T47D (cell line): ENCODE measurements around the gene DIS3L2.

Experiments used
- DNase-seq, 2 experiments: peaks; one replicate each; pipeline versions ENCODE4 v3.0.0 to v3.0.0-alpha.2; 2011 to 2012; ENCODE audit warnings: low read depth in 1 of 2, low spot score in 1 of 2
- JUND ChIP-seq: IDR thresholded peaks from 2 replicates; pipeline ENCODE4 v1.6.1; 2012; ENCODE audit warnings: low read depth
- in situ Hi-C: cut with HindIII; loops from 2 replicates; pipeline ENCODE4 v1.10.0; 2016; ENCODE audit warnings: low sequenced_read_pairs, low pct_unique_long_range_greater_than_20kb

DIS3L2 gene

GRCh38 chr2:232238596-232238995, 277.1 kb downstream of the DIS3L2 start:
- no peak for DNase-seq
- TF ChIP-seq JUND = no peak
- in situ Hi-C loops = no loop called here

- in situ Hi-C loops = no loop called here
- no peak for TF ChIP-seq JUND
- DNase-seq = no peak
These were observed 278.6 kb downstream of the DIS3L2 start for GRCh38 chr2:232239951-232240681.

GRCh38 chr2:232240906-232241305, 279.4 kb downstream of the DIS3L2 start:
- in situ Hi-C loops = no loop called here
- TF ChIP-seq JUND = no peak
- no peak for DNase-seq

- in situ Hi-C loops = no loop called here
- TF ChIP-seq JUND = no peak
- DNase-seq = no peak
These were observed 280.8 kb downstream of the DIS3L2 start for GRCh38 chr2:232242316-232242715.

- no peak for TF ChIP-seq JUND
- in situ Hi-C loops = no loop called here
- DNase-seq = no peak
These were observed 283.6 kb downstream of the DIS3L2 start for GRCh38 chr2:232245111-232245510.

GRCh38 chr2:232246245-232246644, 284.7 kb downstream of the DIS3L2 start:
- in situ Hi-C loops = no loop called here
- TF ChIP-seq JUND = no peak
- DNase-seq = no peak

GRCh38 chr2:232249096-232249495, 287.6 kb downstream of the DIS3L2 start:
- DNase-seq = no peak
- in situ Hi-C loops = no loop called here
- TF ChIP-seq JUND = no peak

GRCh38 chr2:232250246-232251175, 289.0 kb downstream of the DIS3L2 start:
- no peak for TF ChIP-seq JUND
- peak in 1 of 2 experiments; percentile 5 for DNase-seq
- in situ Hi-C loops = no loop called here

- TF ChIP-seq JUND = no peak
- DNase-seq = no peak
- in situ Hi-C loops = no loop called here
These were observed 293.5 kb downstream of the DIS3L2 start for GRCh38 chr2:232255033-232255432.

GRCh38 chr2:232260075-232260474, 298.6 kb downstream of the DIS3L2 start:
- peak in 1 of 2 experiments; percentile 68 for DNase-seq
- in situ Hi-C loops = no loop called here
- no peak for TF ChIP-seq JUND

GRCh38 chr2:232261776-232262175, 300.3 kb downstream of the DIS3L2 start:
- no peak for DNase-seq
- in situ Hi-C loops = no loop called here
- no peak for TF ChIP-seq JUND

- TF ChIP-seq JUND = no peak
- no peak for DNase-seq
- in situ Hi-C loops = no loop called here
These were observed 301.8 kb downstream of the DIS3L2 start for GRCh38 chr2:232263295-232263694.

GRCh38 chr2:232264081-232264480, 302.6 kb downstream of the DIS3L2 start:
- in situ Hi-C loops = no loop called here
- no peak for TF ChIP-seq JUND

More at GRCh38 chr2:232264081-232264480, 302.6 kb downstream of the DIS3L2 start:
- DNase-seq = no peak
